Measurements from ENCODE around the gene SUMO3. TPM values are rescaled to one million over a fixed set of nuclear protein-coding genes. Genes with fewer than 3 reads are reported as not detected.

SUMO3 gene
- total and polyA plus RNA-seq, 4 donors, result 35.1 to 51.0 (median 40.6) TPM

DNA sequence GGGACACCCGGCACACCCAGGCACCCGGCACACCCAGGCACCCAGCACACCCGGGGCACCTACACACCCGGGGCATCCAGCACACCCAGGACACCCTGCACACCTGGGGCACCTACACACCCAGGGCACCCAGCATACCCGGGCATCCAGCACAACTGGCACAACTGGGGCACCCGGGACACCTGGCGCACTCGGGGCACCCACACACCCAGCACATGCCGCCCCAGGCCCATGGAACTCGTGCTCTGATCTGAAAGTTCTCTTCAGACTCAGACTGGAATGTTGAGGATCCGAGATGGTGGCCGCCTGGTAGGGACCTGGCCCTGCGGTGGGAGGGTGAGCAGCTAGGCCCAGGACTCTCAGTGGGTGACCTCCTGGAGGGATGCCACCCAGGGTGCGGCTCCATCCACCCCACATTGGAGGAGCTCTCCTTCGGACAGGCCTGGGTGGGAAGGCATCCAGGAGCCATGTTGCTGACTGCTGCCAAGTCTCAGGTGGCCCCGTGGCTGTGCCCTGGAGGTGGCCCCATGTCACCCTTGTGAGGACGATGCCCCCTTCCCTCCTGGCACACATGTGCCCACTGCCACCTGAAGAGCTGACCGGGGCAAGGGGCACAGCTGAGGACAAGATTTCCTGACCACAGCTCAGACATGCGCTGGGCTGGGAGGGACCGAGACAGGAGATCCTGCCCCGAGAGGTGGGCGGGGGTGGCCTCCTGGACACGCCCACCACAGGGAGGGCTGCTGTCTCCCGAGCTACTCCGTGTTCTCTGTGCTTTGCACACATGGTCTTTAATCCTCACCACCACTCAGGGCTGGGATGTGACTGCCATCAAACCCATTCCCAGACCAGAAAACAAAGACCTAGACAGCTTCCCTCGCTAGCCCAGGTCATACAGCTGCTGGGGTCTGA is 53.3 kb downstream of the SUMO3 start:
- 69% methylated on average over 26 of the region's 26 CpGs for WGBS
- no peaks in the 10 kb centered on the region for H3K9me3 ChIP-seq (ENCODE audit: control insufficient read depth in 4 of 4, low read length in 3 of 4)
- TF ChIP-seq TAF1 (conservative IDR thresholded peaks at IDR 0.05) (no peak), EGR1 (IDR thresholded peaks at IDR 0.05; ENCODE audit: low read depth in 2 of 2) (no peak), FOXA1 (IDR thresholded peaks at IDR 0.05) (no peak), GABPA (IDR thresholded peaks at IDR 0.05 in 1 of 2, conservative IDR thresholded peaks at IDR 0.05 in 1 of 2) (no peak), RAD21 (IDR thresholded peaks at IDR 0.05) (no peak), RXRA (IDR thresholded peaks at IDR 0.05) (no peak), YY1 (IDR thresholded peaks at IDR 0.05) (no peak), NR2F2 (IDR thresholded peaks at IDR 0.05) (no peak), HNF4G (IDR thresholded peaks at IDR 0.05) (no peak), HNF4A (conservative IDR thresholded peaks at IDR 0.05) (no peak), JUND (IDR thresholded peaks at IDR 0.05) (no peak), SP1 (IDR thresholded peaks at IDR 0.05) (no peak), FOXA2 (IDR thresholded peaks at IDR 0.05) (no peak)
- TF ChIP-seq, protein P1, sequence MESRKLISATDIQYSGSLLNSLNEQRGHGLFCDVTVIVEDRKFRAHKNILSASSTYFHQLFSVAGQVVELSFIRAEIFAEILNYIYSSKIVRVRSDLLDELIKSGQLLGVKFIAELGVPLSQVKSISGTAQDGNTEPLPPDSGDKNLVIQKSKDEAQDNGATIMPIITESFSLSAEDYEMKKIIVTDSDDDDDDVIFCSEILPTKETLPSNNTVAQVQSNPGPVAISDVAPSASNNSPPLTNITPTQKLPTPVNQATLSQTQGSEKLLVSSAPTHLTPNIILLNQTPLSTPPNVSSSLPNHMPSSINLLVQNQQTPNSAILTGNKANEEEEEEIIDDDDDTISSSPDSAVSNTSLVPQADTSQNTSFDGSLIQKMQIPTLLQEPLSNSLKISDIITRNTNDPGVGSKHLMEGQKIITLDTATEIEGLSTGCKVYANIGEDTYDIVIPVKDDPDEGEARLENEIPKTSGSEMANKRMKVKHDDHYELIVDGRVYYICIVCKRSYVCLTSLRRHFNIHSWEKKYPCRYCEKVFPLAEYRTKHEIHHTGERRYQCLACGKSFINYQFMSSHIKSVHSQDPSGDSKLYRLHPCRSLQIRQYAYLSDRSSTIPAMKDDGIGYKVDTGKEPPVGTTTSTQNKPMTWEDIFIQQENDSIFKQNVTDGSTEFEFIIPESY (IDR thresholded peaks at IDR 0.05), result no peak
- TF ChIP-seq, protein P2, sequence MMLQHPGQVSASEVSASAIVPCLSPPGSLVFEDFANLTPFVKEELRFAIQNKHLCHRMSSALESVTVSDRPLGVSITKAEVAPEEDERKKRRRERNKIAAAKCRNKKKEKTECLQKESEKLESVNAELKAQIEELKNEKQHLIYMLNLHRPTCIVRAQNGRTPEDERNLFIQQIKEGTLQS (IDR thresholded peaks at IDR 0.05), result no peak
- TF ChIP-seq, protein P3, sequence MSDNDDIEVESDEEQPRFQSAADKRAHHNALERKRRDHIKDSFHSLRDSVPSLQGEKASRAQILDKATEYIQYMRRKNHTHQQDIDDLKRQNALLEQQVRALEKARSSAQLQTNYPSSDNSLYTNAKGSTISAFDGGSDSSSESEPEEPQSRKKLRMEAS (IDR thresholded peaks at IDR 0.05), result no peak
- TF ChIP-seq, protein P4, sequence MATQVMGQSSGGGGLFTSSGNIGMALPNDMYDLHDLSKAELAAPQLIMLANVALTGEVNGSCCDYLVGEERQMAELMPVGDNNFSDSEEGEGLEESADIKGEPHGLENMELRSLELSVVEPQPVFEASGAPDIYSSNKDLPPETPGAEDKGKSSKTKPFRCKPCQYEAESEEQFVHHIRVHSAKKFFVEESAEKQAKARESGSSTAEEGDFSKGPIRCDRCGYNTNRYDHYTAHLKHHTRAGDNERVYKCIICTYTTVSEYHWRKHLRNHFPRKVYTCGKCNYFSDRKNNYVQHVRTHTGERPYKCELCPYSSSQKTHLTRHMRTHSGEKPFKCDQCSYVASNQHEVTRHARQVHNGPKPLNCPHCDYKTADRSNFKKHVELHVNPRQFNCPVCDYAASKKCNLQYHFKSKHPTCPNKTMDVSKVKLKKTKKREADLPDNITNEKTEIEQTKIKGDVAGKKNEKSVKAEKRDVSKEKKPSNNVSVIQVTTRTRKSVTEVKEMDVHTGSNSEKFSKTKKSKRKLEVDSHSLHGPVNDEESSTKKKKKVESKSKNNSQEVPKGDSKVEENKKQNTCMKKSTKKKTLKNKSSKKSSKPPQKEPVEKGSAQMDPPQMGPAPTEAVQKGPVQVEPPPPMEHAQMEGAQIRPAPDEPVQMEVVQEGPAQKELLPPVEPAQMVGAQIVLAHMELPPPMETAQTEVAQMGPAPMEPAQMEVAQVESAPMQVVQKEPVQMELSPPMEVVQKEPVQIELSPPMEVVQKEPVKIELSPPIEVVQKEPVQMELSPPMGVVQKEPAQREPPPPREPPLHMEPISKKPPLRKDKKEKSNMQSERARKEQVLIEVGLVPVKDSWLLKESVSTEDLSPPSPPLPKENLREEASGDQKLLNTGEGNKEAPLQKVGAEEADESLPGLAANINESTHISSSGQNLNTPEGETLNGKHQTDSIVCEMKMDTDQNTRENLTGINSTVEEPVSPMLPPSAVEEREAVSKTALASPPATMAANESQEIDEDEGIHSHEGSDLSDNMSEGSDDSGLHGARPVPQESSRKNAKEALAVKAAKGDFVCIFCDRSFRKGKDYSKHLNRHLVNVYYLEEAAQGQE (IDR thresholded peaks at IDR 0.05), result no peak
- TF ChIP-seq, protein P5, sequence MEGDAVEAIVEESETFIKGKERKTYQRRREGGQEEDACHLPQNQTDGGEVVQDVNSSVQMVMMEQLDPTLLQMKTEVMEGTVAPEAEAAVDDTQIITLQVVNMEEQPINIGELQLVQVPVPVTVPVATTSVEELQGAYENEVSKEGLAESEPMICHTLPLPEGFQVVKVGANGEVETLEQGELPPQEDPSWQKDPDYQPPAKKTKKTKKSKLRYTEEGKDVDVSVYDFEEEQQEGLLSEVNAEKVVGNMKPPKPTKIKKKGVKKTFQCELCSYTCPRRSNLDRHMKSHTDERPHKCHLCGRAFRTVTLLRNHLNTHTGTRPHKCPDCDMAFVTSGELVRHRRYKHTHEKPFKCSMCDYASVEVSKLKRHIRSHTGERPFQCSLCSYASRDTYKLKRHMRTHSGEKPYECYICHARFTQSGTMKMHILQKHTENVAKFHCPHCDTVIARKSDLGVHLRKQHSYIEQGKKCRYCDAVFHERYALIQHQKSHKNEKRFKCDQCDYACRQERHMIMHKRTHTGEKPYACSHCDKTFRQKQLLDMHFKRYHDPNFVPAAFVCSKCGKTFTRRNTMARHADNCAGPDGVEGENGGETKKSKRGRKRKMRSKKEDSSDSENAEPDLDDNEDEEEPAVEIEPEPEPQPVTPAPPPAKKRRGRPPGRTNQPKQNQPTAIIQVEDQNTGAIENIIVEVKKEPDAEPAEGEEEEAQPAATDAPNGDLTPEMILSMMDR (IDR thresholded peaks at IDR 0.05; ENCODE audit: low read depth, low read length, missing input control), result no peak
- no peak overlapping the region for H3K9ac ChIP-seq (ENCODE audit: low read depth in 1 of 2, low read length in 2 of 2)
- H3K27ac ChIP-seq (ENCODE audit: low read depth in 1 of 2, low read length in 2 of 2), result no peak overlapping the region
- no peaks in the 10 kb centered on the region for H3K27me3 ChIP-seq (ENCODE audit: control insufficient read depth in 4 of 4, insufficient read depth in 4 of 4, low read length in 3 of 4)
- no peak for DNase-seq (ENCODE audit: low spot score)
- H3K4me3 ChIP-seq (ENCODE audit: low read depth in 1 of 3, low read length in 3 of 3), result no peak overlapping the region
- H3K4me1 ChIP-seq (ENCODE audit: control insufficient read depth in 4 of 4, insufficient read depth in 4 of 4, low read length in 3 of 4), result peaks cover 4 to 14% (median 7%) of the 10 kb centered on the region in 4 donors
- peaks cover 0 to 3% (median under 1%) of the 10 kb centered on the region in 4 donors for H3K36me3 ChIP-seq (ENCODE audit: control insufficient read depth in 4 of 4, insufficient read depth in 3 of 4, low read depth in 1 of 4, low read length in 3 of 4)
